NB4 (cell line): ENCODE results near the gene SMIM7.

ENCODE experiments used
- DNase-seq: peaks from one replicate; pipeline ENCODE4 v3.0.0; 2010; ENCODE audit warnings: low read depth
- H3K4me3 ChIP-seq: one replicate; pipeline ENCODE4 v1.5.1; 2011; ENCODE audit warnings: mild to moderate bottlenecking, low read depth, low read length, moderate library complexity
- CTCF ChIP-seq: IDR thresholded peaks from one replicate; pipeline ENCODE4 v1.5.1; 2012; ENCODE audit warnings: low read depth, low read length
- MAX ChIP-seq: IDR thresholded peaks from 2 replicates; pipeline ENCODE4 v1.6.1; 2011; ENCODE audit warnings: low read depth, low read length
- MYC ChIP-seq: IDR thresholded peaks from 2 replicates; pipeline ENCODE4 v1.6.1; 2011; ENCODE audit warnings: low read depth, low read length
- POLR2A ChIP-seq: IDR thresholded peaks from 2 replicates; pipeline ENCODE4 v1.6.1; 2011; ENCODE audit warnings: mild to moderate bottlenecking; ENCODE audit not compliant: insufficient read length; ENCODE audit errors: extremely low read depth

Gene SMIM7

GRCh38 chr19:16640951-16641350 is 19.0 kb downstream of the SMIM7 start:
- TF ChIP-seq POLR2A (no peak), MYC (no peak), MAX (no peak), CTCF (no peak)
- DNase-seq = no peak
- no peak overlapping the region for H3K4me3 ChIP-seq

GRCh38 chr19:16638666-16639065 is 21.3 kb downstream of the SMIM7 start:
- TF ChIP-seq MYC (no peak), POLR2A (no peak), CTCF (no peak)
- H3K4me3 ChIP-seq = no peak overlapping the region
- DNase-seq = no peak

GRCh38 chr19:16637535-16637934 is 22.4 kb downstream of the SMIM7 start:
- no peak for TF ChIP-seq MAX
- no peak for TF ChIP-seq MYC
- TF ChIP-seq CTCF = no peak
- no peak for TF ChIP-seq POLR2A
- peak; percentile 56 for DNase-seq
- H3K4me3 ChIP-seq = no peak overlapping the region

- no peak overlapping the region for H3K4me3 ChIP-seq
- no peak for DNase-seq
- TF ChIP-seq MAX = no peak
- no peak for TF ChIP-seq CTCF
- no peak for TF ChIP-seq POLR2A
- no peak for TF ChIP-seq MYC
Observed at GRCh38 chr19:16631465-16631864, 28.5 kb downstream of the SMIM7 start.

GRCh38 chr19:16628984-16629691 is 30.8 kb downstream of the SMIM7 start:
- TF ChIP-seq MYC = peak; percentile 71
- TF ChIP-seq CTCF = no peak
- peak; percentile 92 for TF ChIP-seq MAX
- H3K4me3 ChIP-seq = peak overlapping the region; percentile 71
- DNase-seq = no peak

GRCh38 chr19:16628183-16628983 is 31.6 kb downstream of the SMIM7 start, which contains the start of gene MED26:
TSS of gene MED26 (minus strand) at chr19:16628204. CDS start at chr19:16627943, 261 bp downstream.
- H3K4me3 ChIP-seq = peak within 1 kb of the TSS; percentile 91
- TF ChIP-seq MAX (no peak), MYC (peak; percentile 10; the same call in 1 of the 2 replicates), CTCF (no peak), POLR2A (peak; percentile 78)
- peak; percentile 91 for DNase-seq
